DMS79 (cell line): Measurements from ENCODE around the gene EAPP.
A peak's percentile ranks its signal among the peaks of the same experiment; 100 is the strongest.
"Not testable (repeated sequence)": the region's sequence is repeated elsewhere in the genome, so short reads cannot be mapped to it uniquely, and the experiment has no call there.

ENCODE experiments used
- DNase-seq: peaks from one replicate; lab custom pipeline; 2025; lab: John Stamatoyannopoulos, UW

The EAPP gene

DNA sequence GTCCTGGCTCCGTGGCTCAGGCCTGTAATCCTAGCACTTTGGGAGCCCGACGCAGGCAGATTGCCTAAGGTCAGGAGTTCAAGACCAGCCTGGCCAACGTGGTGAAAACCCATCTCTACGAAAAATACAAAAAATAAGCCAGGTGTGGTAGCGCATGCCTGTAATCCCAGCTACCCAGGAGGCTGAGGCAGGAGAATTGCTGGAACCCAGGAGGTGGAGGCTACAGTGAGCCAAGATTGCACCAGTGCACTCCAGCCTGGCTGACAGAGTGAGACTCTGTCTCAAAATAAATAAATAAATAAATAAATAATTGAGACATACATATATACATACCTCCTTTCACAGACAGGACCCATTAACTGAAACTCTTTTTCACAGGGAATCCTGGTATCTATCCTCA lies 1.4 kb downstream of the EAPP start:
- not testable (repeated sequence) for DNase-seq

DNA sequence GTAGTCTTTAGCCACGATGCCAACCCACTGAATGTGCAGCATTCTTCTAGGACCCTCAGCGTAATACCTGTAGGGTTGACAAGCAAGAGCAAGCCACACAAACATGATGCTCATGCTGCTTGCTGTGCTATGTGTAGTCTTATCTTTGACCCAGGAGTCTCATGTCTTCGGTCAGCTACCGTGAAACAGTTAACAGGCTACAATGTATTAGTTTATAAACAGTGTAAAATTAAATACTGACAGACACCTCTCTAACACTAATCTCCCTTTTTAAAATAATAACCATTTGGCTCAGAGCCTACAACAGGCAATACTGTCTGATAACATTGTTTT lies 1.9 kb downstream of the EAPP start:
- DNase-seq, result no peak

DNA sequence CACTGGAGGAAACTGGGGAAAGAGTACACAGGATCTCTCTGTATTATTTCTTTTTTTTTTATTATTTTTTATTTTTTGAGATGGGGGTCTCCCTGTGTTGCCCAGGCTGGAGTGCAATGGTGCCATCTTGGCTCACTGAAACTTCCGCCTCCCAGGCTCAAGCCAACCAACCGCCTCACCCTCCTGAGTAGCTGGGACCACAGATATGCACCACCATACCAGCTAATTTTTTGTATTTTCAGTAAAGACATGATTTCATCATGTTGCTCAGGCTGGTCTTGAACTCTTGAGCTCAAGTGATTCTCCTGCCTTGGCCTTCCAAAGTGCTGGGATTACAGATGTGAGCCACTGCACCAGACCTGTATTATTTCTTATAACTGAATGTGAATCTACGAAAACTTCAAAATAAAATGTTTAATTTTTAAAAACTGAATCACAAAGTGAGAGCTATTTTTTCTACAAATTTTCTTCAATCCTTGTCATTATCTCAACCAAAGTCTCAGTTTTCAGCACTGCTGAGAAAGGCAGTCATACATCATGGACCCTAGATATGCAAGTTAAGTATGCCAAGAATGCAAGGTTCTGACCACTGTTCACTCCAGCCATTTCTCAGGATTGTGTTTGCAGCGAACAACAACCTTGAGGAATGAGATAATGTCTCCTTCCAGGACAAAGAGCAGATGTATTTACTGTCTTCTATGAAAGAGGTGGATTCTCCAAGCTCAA lies 2.4 kb downstream of the EAPP start:
- DNase-seq, result no peak

GRCh38 chr14:34527591-34527990 lies 11.9 kb downstream of the EAPP start:
- no peak for DNase-seq

- not testable (repeated sequence) for DNase-seq
These were observed 15.3 kb downstream of the EAPP start for GRCh38 chr14:34524216-34524615.

GRCh38 chr14:34522496-34522895 lies 17.0 kb downstream of the EAPP start:
- DNase-seq, result no peak

DNA sequence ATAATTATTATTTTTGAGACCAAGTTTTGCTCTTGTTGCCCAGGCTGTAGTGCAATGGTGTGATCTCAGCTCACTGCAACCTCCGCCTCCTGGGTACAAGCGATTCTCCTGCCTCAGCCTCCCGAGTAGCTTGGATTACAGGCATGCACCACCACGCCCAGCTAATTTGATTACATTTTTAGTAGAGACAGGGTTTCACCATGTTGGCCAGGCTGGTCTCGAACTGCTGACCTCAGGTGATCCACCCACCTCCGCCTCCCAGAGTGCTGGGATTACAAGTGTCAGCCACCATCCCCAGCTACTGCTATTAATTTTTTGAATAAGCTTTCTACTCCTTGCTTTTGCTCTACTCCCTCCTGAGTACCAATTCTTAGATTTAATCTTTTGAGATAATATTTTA lies 18.4 kb downstream of the EAPP start:
- DNase-seq, result not testable (repeated sequence)

DNA sequence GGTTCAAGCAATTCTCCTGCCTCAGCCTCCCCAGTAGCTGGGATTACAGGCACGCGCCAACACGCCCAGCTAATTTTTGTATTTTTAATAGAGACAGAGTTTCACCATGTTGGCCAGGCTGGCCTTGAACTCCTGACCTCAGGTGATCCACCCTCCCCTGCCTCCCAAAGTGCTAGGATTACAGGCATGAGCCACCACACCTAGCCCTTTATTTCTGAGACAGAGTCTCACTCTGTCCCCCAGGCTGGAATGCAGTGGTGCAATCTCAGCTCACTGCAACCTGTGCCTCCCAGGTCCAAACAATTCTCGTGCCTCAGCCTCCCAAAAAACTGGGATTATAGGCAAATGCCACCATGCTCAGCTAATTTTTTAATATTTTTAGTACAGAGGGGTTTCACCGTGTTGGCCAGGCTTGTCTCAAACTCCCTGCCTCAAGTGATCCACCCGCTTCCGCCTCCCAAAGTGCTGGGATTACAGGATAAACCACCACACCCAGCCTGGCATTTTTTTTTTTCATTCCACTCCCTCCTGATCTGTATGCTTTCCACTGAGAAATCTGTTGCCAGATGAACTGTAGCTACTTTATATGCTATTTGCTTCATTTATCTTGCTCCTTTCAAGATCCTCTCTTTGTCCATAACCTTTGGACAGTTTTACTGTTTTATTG lies 19.1 kb downstream of the EAPP start:
- not testable (repeated sequence) for DNase-seq

- no peak for DNase-seq
These were observed 31.6 kb downstream of the EAPP start for GRCh38 chr14:34507884-34508283.

DNA sequence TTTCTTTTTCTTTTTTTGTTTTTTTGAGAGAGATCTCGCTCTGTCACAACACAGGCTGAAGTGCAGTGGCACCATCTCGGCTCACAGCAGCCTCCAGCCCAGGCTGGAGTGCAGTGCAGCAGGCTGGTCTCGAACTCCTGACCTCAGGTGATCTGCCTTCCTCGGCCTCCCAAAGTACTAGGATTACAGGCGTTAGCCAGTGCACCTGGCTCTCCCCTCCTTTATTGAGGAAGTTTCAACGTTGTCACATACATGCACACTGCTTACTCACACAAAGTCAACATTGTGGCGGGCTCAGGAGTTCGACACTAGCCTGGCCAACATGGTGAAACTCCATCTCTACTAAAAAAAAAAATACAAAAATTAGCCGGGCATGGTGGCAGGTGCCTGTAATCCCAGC lies 32.0 kb downstream of the EAPP start:
- DNase-seq, result no peak

- DNase-seq, result not testable (repeated sequence)
These were observed 34.4 kb downstream of the EAPP start for GRCh38 chr14:34505124-34505491.

DNA sequence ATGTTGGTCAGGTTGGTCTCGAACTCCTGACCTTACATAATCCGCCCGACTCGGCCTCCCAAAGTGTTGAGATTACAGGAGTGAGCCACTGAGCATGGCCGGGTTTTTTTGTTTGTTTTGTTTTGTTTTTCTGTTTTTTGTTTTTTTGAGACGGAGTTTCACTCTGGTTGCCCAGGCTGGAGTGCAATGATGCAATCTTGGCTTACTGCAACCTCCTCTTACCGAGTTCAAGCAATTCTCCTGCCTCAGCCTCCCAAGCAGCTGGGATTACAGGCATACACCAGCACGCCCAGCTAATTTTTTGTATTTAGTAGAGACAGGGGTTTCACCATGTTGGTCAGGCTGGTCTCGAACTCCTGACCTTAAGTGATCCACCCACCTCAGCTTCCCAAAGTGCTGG lies 35.5 kb downstream of the EAPP start:
- not testable (repeated sequence) for DNase-seq

DNA sequence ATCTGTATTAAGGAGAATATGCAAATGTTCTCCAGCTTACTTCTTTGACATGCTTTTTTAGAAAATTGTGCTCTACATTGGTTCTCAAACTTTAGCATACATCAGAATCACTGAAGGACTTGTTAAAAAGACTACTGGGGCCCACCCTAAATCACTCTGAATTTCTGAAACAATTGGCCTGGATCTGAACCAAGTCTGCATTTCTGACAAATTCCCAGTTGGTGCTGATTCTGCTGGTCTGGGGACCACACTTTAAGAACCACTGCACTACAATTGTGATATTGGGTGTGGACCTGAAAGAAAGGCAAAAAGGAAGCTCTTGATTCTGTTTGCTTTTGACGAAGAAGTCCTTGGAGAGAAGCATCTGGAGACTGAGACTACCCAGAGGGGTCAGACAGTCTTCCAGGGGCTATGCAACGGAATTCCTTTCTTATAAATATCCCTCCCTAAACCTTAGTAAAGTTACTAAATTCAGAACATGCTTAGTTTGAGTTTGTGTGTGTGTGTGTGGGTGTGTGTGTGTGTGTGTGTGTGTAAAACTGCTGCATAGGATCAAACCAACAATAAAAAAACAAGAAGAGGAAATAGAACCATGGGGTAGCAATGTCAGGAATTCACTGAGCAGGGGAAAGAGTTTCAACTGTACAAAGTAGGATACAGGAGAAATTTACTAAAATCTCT lies 36.8 kb downstream of the EAPP start:
- DNase-seq, result no peak

DNA sequence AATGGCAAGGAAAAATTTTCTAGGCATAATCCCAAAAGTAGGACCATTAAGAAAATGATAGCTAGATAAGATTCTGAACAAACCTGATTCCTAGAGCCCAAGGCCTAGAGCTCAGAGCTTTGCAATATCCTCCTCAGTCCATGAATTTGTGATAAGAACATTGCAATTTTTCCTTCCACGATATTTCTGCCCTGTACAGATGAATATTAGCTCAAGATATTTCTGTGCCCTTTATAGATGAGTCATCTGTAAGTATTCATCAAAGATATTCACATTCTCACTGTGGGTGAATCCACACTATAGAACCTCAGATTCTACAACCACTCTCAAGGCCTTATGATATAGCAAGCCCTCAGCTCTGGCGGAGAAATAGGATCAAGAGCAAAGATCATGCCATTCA lies 37.5 kb downstream of the EAPP start:
- no peak for DNase-seq

GRCh38 chr14:34501004-34501580 lies 38.4 kb downstream of the EAPP start:
- no peak for DNase-seq

- DNase-seq, result peak; percentile 3
These were observed 40.7 kb downstream of the EAPP start for GRCh38 chr14:34498684-34499412.

GRCh38 chr14:34496679-34497513 lies 42.6 kb downstream of the EAPP start:
- no peak for DNase-seq

- DNase-seq, result no peak
These were observed 43.4 kb downstream of the EAPP start for GRCh38 chr14:34496007-34496678.

- DNase-seq, result no peak
These were observed 50.2 kb downstream of the EAPP start for GRCh38 chr14:34489324-34489723.

DNA sequence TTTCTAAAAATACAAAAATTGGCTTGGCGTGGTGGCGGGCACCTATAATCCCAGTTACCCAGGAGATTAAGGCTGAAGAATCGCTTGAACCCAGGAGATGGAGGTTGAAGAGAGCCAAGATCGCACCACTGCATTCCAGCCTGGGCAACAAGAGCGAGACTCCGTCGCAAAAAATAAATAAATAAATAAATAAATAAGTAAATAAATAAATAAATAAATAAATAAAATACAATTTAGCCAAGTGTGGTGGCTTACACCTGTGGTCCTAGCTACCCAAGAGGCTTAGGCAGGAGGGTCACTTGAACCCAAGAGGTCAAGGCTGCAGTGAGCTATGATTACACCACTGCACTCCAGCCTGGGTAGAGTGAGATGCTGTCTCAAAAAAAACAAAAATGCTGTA lies 51.0 kb downstream of the EAPP start:
- DNase-seq, result no peak

- no peak for DNase-seq
These were observed 54.8 kb downstream of the EAPP start for GRCh38 chr14:34484726-34485125.
